Measurements from ENCODE around the gene IFNGR1.

IFNGR1 gene

DNA sequence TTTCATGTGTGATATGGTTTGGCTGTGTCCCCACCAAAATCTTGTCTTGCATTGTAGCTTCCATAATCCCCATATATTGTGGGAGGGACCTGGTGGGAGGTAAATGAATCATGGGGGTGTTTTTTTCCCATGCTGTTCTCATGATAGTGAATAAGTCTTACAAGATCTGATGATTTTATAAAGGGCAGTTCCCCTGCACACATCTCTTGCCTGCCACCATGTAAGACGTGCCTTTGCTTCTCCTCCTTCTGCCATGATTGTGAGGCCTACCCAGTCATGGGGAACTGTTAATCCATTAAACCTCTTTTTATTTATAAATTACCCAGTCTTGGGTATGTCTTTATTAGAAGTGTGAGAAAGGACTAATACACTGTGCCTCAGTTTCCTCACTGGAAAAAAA is 41.6 kb downstream of the IFNGR1 start:
- TF ChIP-seq, protein P1, sequence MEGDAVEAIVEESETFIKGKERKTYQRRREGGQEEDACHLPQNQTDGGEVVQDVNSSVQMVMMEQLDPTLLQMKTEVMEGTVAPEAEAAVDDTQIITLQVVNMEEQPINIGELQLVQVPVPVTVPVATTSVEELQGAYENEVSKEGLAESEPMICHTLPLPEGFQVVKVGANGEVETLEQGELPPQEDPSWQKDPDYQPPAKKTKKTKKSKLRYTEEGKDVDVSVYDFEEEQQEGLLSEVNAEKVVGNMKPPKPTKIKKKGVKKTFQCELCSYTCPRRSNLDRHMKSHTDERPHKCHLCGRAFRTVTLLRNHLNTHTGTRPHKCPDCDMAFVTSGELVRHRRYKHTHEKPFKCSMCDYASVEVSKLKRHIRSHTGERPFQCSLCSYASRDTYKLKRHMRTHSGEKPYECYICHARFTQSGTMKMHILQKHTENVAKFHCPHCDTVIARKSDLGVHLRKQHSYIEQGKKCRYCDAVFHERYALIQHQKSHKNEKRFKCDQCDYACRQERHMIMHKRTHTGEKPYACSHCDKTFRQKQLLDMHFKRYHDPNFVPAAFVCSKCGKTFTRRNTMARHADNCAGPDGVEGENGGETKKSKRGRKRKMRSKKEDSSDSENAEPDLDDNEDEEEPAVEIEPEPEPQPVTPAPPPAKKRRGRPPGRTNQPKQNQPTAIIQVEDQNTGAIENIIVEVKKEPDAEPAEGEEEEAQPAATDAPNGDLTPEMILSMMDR (conservative IDR thresholded peaks at IDR 0.05; ENCODE audit: low read depth, low read length) = no peak
- H3K4me3 ChIP-seq (ENCODE audit: low read length) = no peak overlapping the region
- no peak for DNase-seq (ENCODE audit: low read depth)

DNA sequence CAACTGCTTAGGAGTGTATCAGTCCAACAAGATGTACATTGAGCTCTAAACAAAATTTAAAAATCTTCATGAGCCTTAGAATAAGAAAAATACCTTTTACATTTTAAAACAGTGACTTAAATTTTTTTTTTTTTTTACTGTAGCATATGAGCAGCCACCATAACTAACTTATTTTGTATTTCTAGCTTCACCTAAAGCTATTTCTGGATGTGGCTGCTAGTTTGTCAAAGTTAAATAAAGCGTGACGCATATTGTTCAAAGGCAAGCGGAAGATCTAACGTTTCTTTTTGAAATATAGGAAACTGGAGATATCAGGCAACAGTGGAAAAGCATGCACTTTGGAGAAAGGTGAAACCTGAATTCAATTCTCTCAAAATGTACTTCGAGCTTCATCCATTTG is 42.5 kb downstream of the IFNGR1 start:
- DNase-seq (ENCODE audit: low read depth) = no peak
- no peak overlapping the region for H3K4me3 ChIP-seq (ENCODE audit: low read length)
- TF ChIP-seq, protein P1 (conservative IDR thresholded peaks at IDR 0.05; ENCODE audit: low read depth, low read length) = no peak

DNA sequence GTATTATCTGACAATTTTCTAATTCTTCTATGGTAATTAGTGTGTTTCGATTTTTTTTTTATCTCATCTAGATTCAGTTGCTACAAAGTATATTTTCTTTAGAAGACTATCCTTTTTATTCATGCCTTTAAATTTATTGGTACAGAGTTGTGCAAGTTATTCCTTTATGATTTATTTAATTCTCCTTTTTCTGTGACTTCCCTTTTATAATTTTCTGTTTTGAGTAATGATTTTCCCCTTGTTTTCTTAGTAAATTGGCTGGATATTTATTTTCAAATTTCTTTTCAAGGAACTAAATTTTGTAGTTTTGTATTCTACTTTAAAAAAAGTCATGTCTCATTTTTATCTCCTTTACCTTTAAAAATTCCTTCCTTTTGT is 43.3 kb downstream of the IFNGR1 start:
- DNase-seq (ENCODE audit: low read depth) = no peak
- TF ChIP-seq, protein P1 (conservative IDR thresholded peaks at IDR 0.05; ENCODE audit: low read depth, low read length) = no peak
- no peak overlapping the region for H3K4me3 ChIP-seq (ENCODE audit: low read length)

- TF ChIP-seq, protein P1 (conservative IDR thresholded peaks at IDR 0.05; ENCODE audit: low read depth, low read length) = no peak
- DNase-seq (ENCODE audit: low read depth) = no peak
- no peak overlapping the region for H3K4me3 ChIP-seq (ENCODE audit: low read length)
Measured at GRCh38 chr6:137175157-137175867, 43.9 kb downstream of the IFNGR1 start.

DNA sequence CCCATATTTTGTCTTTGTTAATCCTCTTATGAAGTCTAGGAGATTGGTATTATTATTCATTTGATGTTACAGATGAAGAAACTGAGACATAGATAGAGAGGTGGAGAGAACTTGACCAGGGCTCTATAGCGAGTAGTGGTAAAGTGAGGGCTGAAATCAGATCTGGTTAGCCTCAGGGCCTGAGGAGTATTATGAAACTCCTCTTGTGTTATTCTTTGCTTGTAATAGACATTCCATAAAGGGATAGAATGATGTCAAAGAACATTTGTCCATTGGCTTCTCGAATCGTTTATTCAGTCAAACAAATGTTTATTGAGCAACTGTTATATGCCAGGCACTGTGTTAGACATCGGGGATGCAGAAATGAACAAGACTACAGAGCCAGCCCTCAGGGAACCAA is 45.7 kb downstream of the IFNGR1 start, which contains the start of gene IL22RA2:
Gene IL22RA2 (minus strand): TSS at position 144 of the 400 bp plus-strand sequence. CDS start 11,895 bp downstream, outside the sequence.
- TF ChIP-seq, protein P1 (conservative IDR thresholded peaks at IDR 0.05; ENCODE audit: low read depth, low read length) = no peak
- no peak within 1 kb of the TSS for H3K4me3 ChIP-seq (ENCODE audit: low read length)
- DNase-seq (ENCODE audit: low read depth) = no peak

DNA sequence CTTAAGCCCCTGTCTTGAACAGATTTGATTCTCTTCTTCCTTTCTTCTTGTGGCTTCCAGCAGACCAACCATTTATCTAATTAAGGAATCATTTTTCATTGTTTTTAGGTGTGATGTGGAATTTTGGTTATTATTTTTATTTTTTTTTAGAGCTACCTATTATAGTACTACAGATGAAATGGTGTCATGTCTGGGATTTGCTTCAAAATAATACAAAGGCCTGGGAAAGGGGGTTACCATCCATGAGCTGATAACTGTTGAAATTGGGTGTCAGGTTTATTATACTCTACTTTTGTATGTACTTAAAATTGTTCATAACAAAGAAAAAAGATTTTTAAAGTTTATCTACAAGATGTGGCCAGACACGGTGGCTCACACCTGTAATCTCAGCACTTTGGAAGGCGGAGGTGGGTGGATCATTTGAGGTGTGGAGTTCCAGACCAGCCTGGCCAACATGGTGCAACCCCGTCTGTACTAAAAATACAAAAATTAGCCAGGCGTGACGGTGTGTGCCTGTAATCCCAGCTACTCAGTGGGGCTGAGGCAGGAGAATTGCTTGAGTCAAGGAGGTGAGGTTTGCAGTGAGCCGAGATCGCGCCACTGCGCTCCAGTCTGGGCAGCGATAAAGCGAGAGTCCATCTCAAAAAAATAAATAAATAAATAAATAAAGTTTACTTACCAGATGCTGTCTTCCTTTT is 46.3 kb downstream of the IFNGR1 start:
- no peak overlapping the region for H3K4me3 ChIP-seq (ENCODE audit: low read length)
- TF ChIP-seq, protein P1 (conservative IDR thresholded peaks at IDR 0.05; ENCODE audit: low read depth, low read length) = no peak
- no peak for DNase-seq (ENCODE audit: low read depth)
